GM21619 (cell line): ENCODE measurements around the gene ZMAT3.
A peak's percentile ranks its signal among the peaks of the same experiment; 100 is the strongest.

Experiments used
- ATAC-seq: cut with Tn5 transposase; IDR thresholded peaks from one replicate; pipeline ENCODE4 v1.9.1; 2021; ENCODE audit not compliant: unreplicated experiment

The ZMAT3 gene

DNA sequence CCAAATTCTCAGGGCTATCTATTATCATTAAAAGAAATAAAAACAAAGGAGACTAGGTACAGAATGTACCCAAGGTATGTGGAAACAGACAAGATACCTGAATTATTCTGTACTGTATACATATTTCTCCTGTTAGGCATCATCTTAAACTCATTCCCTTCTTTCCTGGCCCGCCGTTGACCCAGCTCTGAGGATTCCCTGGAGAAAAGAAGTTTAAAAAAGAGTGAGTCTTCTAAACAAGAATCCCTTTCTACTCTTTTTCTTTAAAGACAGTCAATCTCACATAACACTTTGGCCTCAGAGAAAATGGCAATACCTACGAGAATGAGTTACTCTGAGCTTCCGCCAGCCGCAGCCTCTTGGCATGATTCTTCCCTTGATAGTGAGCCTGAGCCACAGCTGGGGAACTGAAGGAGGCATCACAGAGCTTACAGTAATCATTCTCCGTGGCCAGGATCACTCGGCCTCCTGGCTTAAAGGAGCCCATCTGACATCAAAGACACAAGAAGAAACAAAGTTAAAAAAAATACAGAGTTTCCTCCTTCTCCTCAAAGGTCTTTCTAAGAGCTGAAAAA is 44.2 kb downstream of the ZMAT3 start:
- no peak for ATAC-seq

DNA sequence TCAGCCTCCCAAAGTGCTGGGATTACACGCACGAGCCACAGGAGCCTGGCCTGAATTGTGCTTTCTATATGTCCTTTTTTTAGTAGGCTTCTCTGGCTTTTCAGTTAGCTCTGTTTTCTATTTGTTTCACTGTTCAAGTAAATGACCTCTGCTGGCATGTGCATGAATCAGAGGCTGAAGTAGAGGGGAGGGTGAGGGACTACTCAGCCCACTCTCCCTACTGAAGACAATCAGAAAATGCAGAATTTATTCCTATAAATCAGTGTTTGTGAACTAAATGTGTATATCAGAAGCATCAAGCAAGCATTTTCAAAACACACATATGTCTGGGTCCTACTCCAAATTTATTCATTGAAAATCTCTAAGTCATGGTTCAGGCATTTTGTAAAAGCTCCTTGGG is 45.0 kb downstream of the ZMAT3 start:
- no peak for ATAC-seq

DNA sequence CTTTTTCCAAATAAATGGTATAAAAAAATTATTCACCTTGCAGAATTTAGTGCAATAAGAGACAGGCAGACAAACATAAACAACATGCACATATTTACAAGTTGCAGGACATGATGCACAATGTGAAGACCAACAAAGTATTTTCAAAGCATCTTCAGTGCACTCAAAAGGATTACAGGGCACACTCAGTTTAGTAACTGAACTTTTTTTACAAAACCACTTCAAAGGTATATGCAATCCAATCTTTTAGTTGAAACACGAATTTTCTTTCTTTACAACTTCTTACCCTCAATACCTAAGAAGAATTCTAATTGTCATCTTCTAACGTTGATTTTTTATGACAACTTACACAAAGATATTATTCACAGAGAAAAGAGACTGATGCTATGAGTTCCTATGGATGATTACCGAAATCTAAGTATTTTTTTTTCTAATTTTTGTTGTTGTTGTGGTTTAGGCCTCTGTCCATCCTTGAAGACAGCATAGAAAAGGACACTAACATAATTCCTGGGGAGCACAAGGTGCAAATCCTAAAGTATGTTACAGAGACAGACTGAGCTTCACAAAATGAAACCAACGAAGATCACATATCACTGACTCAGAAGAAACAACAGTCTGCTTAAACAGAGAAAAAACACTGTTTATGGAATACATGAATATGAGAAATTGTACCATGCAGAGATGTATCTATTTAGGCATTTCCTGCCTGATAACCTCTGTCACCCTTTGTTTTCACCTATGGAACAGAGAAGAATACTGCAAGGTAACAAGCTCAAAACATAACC is 50.3 kb downstream of the ZMAT3 start:
- no peak for ATAC-seq

DNA sequence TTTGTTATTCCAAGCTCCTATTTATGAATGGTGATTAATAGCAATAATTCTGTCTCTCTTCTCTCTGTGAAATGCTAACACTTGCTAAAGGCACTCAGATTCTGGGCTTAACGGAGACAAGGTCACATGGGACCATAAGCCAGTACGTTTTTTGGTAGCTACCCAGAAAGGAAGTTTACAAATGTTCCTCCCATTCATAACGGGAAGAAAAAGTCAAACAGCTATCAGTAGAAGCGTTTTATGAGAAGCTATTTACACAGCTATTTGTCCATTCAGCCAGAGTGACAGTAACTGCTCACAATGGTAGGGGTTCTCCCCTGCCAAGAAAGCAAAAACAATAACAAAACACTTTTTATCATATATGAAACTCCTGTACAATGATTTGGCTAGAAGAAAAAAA is 51.5 kb downstream of the ZMAT3 start:
- ATAC-seq: no peak

DNA sequence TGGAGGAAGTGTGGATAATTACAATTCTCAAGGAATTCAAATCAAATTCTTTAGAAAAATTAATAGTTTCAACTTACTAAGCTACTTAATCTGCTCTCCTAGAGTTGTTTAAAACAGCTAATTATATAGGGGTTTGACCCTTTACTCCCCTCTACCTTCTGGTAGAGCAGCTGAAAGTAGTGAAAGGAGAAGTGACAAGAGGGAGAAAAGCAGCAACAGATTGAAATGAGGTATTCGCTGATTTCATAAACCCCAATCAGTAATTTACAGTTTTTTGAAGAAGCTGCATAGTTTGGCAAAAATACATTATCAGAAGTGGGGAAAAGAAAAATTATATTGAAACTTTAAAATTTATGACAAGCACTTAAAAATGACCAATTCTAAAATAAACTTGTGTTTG is 52.8 kb downstream of the ZMAT3 start:
- no peak for ATAC-seq

DNA sequence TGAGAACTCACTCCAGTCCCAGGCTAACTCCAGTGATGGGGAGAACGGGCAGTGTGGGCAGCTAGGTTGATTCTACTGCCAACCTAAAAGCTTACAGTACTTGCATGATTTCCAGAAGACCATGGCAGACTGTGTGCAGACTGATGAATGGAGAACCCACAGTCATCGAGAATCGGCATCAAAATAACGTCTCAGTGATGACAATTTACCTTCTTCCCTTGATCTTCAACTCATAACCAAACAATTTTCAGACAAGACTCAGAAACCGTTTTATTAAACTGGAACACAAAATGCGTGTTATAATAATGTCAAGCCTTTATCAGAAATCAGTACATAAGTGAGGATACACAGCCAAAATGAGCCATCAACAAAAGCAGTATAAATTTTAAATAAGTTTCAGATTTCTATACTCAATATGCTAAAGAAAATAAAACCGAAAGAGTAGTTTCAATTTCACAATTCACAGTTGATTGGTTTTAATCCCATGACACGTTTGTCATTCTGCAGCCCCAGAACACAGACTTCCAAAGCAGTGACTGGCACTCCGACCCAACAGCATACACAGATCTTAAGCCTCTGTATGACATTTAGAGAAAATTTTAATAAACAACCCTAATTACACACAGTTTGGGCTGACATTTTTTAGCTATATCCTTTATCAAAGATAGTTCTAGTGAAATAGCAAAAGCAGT is 54.5 kb downstream of the ZMAT3 start:
- ATAC-seq: peak; percentile 73

DNA sequence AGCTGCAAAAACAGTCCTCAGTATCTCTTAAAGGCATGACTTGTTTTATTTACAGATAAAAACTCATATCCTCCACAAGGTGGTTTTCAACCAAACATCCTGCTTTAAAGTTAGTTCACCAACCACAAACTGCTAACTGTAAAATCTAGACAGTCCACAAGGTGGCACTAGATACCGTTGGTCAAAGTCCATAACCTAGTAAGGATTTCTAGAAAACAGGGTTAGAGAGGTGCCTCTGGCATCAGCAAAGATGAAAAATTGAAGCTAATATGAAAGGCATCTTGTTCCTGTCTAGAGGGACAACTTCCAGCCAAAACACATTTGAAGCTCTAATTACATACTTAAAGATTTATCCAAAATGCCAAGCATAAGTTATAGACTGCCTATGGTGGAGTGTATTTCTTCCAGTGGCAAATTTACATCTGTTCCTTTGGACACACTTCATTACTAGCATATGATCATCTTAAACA is 56.0 kb downstream of the ZMAT3 start:
- peak; percentile 69 for ATAC-seq

DNA sequence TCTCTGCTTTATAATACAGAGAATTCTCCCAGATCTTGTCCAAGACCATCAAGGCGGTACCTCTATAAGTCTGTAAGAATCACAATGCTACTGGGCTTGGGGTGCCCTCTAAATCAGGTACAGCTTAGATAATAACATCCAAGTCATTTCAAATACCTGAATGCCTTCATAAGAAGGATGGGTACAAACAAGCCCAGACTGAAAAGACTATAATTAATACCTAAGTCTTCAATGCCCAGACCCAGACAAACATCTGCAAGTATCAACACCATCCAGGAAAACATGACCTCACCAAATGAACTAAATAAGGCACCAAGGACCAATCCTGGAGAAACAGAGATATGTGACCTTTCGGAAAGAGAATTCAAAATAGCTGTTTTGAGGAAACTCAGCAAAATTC is 65.9 kb downstream of the ZMAT3 start:
- no peak for ATAC-seq

DNA sequence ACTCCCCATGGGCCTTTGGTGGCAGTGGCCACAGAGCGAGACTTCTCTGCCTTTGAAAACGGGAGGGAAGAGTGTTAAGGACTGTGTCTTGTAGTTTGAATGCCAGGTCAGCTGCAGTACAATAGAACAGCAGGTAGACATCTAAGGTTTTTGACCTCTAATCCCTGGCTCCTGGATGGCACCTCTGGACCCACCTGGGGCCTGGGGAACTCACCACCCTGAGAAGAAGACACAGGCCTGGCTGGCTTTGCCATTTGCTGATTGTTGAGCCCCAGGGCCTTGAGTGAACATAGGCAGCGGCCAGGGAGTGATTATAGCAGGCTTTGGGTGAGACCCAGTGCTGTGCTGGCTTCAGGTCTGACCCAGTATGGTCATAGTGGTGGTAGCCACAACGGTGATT is 66.4 kb downstream of the ZMAT3 start:
- ATAC-seq: no peak

DNA sequence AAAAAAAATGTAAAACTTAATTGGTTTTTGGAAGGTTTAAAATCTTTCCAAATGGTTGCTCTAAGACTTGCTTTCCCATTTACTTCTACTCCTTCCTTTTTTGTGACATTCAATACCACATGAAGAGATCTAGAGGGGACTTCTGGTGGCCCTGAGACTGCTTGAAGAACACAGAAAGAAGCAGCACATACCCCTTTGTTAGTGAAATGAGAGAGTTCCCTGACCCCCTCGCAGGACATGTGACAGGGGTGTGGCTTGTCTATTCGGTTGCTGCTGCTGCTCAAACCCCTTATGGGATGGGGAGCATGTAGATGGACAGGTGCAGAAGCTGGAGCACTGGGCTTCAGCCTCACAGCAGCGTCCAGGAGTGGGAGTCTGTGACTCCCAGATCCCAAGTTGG is 71.0 kb downstream of the ZMAT3 start:
- ATAC-seq: no peak

DNA sequence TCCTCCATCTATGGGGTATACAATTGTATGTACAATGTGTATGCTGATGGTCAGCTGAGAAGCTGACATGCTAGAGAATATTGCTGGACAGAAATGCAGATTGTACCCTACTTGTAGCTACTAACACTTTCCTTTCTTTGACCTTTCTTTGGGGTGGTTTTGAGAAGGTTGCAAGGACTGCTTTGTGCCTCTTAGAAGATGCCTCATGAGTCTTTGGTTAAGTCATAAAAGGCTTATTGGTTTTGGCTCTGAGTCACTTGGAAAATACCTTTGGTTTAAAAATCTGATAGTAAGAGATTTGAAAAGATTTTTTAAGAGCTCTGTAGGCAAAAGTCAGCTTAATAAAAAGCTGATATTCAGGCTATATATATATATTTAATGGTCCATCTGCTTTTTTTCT is 71.5 kb downstream of the ZMAT3 start:
- ATAC-seq: peak; percentile 72

DNA sequence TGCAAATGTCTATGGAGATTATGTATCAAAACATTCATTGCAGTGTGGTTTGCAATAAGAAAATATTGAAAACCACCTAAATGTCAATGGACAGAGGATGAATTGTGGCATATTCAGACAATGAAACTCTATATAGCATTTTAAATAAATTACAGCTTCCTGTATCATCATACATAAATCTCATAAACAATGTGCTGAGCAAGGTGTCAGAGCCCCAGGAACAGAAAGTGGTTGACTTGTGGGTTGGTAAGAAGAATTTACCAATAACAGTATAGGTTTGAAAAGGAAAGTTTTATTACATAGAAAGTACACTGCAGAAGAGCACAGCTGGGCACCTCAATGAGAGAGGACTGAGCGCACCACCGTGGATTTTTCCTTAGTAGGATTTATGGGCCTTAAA is 75.2 kb downstream of the ZMAT3 start:
- ATAC-seq: no peak

DNA sequence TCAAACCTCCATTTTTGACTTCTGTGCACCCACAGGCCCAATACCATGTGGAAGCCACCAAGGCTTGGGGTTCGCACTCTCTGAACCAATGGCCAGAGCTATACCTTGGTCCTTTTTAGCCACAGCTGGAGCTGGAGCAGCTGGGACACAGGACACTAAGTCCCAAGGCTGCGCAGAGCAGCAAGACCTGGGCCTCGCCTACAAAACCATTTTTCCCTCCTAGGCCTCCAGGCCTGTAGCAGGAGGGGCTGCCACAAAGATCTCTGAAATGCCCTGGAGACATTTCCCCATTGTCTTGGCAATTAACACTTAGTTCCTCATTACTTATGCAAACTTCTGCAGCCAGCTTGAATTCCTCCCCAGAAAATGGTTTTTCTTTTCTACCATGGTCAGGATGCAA is 81.3 kb downstream of the ZMAT3 start:
- no peak for ATAC-seq

DNA sequence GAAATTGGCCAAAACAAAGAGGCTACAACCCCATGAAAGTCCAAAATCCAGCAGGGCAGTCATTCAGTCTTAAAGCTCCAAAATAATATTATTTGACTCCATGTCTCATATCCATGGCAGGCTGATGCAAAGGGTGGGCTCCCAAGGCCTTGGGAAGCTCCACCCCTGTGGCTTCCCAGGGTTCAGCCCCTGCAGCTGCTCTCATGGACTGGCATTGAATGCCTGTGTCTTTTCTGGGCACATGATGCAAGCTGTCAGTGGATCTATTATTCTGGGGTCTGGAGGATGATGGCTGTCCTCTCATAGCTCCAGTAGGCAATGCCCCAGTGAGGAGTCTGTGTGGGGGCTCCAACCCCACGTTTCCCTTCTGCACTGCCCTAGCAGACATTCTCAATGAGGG is 81.8 kb downstream of the ZMAT3 start:
- ATAC-seq: no peak

DNA sequence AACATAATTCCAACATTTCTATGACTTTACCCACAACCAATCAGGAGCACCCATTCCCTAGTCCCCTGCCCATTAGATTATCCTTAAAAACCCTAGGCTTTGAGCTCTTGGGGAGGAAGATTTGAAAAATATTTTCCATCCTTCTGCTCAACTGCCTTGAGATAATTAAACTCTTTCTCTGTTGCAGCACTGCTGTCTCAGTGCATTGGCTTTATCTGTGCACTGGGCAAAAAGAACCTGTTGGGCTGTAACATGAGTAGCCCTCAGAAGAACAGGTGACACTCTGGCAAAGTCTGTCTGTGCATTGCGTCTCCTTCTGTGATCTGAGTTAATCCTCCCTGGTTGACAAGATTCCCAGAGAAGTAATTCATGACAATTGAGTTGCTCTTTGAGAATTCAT is 83.9 kb downstream of the ZMAT3 start:
- no peak for ATAC-seq

DNA sequence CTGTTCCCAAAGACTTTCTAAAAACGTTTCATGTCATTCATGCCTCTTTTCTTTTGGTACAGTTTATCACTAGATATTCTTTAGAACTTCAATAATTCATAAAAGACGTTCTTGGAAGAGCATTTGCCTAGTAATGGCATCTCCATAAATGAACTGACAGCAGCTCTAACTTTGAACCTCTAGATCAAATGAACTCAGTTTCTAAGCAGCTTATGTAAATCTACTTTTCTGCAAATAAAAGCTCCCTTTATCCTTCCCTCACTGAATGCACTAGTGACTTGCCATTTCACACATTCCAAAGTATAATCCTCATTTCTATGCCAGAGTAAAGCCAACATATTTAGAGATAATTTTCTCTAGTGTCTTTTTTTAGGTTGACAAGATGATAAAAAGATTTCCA is 85.2 kb downstream of the ZMAT3 start:
- no peak for ATAC-seq

DNA sequence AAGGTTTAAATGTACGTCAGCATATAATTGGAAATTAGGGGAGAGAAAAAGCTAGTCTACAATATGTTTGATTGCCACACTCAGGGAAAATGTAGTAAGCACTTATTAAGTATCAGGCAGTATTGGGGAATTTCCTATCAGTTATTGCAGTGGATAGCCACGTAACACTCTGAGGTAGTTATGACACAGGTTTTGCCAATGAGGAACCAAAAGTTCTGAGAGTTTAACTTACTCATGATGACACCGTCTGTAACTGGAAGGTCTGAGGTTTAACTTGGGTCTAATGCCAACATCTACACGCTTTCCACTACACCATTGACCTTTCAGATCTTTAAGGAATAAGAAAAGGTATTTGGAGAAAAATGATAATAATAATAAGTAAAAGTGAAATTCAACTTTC is 89.5 kb downstream of the ZMAT3 start:
- ATAC-seq: peak; percentile 80

DNA sequence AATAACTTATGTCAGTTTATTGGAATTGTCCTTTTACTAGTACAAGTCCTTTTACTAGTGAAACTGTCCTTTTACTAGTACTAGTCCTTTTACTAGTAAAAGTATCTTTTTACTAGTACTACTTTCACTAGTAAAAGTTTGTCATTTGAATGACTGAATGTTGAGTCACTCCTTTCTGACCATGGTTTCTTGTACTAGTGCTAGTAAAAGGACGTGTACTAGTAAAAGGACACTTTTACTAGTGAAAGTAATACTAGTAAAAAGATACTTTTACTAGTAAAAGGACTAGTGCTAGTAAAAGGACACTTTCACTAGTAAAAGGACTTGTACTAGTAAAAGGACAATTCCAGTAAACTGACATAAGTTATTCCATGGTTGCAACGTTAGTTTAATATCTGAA is 96.3 kb downstream of the ZMAT3 start:
- ATAC-seq: no peak

DNA sequence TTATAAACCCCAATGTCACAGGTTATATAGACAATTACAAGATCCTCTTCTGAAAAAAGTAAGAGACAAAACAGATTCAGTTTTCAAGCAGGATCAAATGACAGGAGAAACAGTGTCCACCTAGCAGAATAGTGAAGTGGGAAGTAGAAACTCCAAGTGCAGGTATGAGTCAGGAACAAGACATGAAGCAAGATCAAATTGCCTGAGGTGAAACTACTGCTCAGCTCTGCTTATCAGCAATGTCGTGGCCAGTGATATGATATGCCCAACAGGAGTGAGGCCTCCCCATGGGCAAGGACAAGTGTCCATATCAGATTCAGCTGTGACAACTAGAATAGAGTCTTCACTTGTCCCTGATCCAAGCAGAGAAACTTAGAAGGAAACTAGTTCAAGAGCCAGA is 100.0 kb downstream of the ZMAT3 start:
- ATAC-seq: no peak

DNA sequence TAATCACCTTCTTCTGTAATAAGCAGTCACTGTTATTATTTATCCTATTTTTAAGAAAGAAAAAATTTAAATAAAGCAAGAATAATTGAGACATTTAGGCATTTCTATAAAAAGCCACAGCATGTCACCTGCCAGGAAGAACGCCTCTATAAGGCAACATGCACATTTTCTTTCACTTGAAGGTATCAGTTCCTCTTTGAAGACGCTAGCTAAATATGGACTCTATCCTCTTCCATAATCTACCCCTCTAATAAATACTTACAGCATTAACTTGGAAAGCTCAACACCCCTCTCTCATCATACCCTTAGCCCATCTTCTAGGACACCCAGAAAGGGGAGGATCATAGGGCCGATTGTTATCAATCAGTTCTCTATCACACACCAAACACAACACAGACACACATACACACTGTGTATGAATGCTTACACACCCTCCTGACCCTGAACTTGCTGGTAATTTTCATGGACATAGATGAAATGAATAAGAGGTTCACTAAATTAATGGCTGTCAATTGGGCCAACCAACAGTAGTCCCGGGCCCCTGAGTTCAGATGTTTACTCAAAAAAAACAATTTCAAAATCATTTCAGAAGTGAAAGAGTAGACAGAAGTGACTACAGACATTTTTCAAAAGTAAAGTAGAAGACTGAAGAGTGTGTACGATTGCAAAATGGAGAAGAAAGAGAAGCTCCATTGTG is 102.5 kb downstream of the ZMAT3 start:
- peak; percentile 83 for ATAC-seq
